Measurements from ENCODE around the gene RPL3.

GRCh38 chr22:39314251-39314971 is 5.0 kb downstream of the RPL3 start:
- TF ChIP-seq STAT6 (CRISPR knock-in tag; conservative IDR thresholded peaks at IDR 0.05; ENCODE audit: low read depth) = no peak
- no peak for TF ChIP-seq ATF2 (CRISPR knock-in tag; IDR thresholded peaks at IDR 0.05; ENCODE audit: borderline replicate concordance, low read depth)
- TF ChIP-seq CTCF (IDR thresholded peaks at IDR 0.05) = no peak
- TF ChIP-seq SP1 (CRISPR knock-in tag; conservative IDR thresholded peaks at IDR 0.05) = no peak
- no peak for TF ChIP-seq TEAD4 (CRISPR knock-in tag; IDR thresholded peaks at IDR 0.05)
- TF ChIP-seq HMGXB4 (CRISPR knock-in tag; IDR thresholded peaks at IDR 0.05) = no peak
- TF ChIP-seq ATF1 (CRISPR knock-in tag; IDR thresholded peaks at IDR 0.05) = no peak
- no peak for TF ChIP-seq NR1H2 (CRISPR knock-in tag; IDR thresholded peaks at IDR 0.05)
- no peak for TF ChIP-seq KAT7 (CRISPR knock-in tag; IDR thresholded peaks at IDR 0.05; ENCODE audit: borderline replicate concordance)
- no peak for TF ChIP-seq MAX (CRISPR knock-in tag; IDR thresholded peaks at IDR 0.05)
- TF ChIP-seq ZNF416 (CRISPR knock-in tag; IDR thresholded peaks at IDR 0.05) = peak; percentile 27; the same call in 1 of the 2 replicates
